H1 (cell line): Measurements from ENCODE around the gene MRFAP1L1. TPM values are rescaled to one million over a fixed set of nuclear protein-coding genes. Genes with fewer than 3 reads are reported as not detected.

Source experiments
- CTCF ChIA-PET: fragments of 300-600 bp; sonication (Branson Sonifier 250); formaldehyde crosslinking; loops from one replicate; lab custom pipeline; 2021; ENCODE audit not compliant: partially characterized antibody; lab: Charles Lee
- POLR2A ChIA-PET: fragments of 300-600 bp; sonication (Branson Sonifier 250); formaldehyde crosslinking; loops from one replicate; lab custom pipeline; 2021; ENCODE audit warnings: inconsistent platforms; ENCODE audit not compliant: partially characterized antibody; lab: Charles Lee
- DNase-seq, 2 experiments: peaks; one replicate each; pipeline versions ENCODE4 v3.0.0 to v3.0.0-alpha.2; 2010 to 2022; ENCODE audit warnings: low spot score in 2 of 2, low read depth in 1 of 2, mixed read lengths in 1 of 2
- FAIRE-seq: peaks from 2 replicates; lab custom pipeline; 2011; peaks lifted over from hg19 to GRCh38; lab: Jason Lieb, UNC
- H2AFZ ChIP-seq: 2 replicates; pipeline ENCODE4 v1.8.1; 2012; ENCODE audit warnings: low read length, inconsistent platforms
- H2AK5ac ChIP-seq: 2 replicates; pipeline ENCODE4 v1.6.1; 2013; ENCODE audit warnings: low read depth, low read length
- H2BK120ac ChIP-seq: replicated peaks from 2 replicates; pipeline ENCODE3; 2013; ENCODE audit warnings: low read depth, low read length, inconsistent platforms
- H2BK12ac ChIP-seq: 2 replicates; pipeline ENCODE4 v1.6.1; 2013; ENCODE audit warnings: low read depth, low read length
- H2BK15ac ChIP-seq: 2 replicates; pipeline ENCODE4 v1.6.1; 2013; ENCODE audit warnings: low read length
- H2BK20ac ChIP-seq: 2 replicates; pipeline ENCODE4 v1.6.1; 2013; ENCODE audit warnings: low read length
- H2BK5ac ChIP-seq: 2 replicates; pipeline ENCODE4 v1.6.1; 2013; ENCODE audit warnings: low read depth, low read length
- H3K14ac ChIP-seq: 2 replicates; pipeline ENCODE4 v1.6.1; 2013; ENCODE audit warnings: inconsistent platforms; ENCODE audit not compliant: insufficient read length
- H3K18ac ChIP-seq: 2 replicates; pipeline ENCODE4 v1.6.1; 2013; ENCODE audit warnings: low read length; ENCODE audit errors: extremely low read depth
- H3K23ac ChIP-seq: 2 replicates; pipeline ENCODE4 v1.6.1; 2013; ENCODE audit warnings: inconsistent platforms; ENCODE audit not compliant: insufficient read length
- H3K23me2 ChIP-seq: 2 replicates; pipeline ENCODE4 v1.6.1; 2013; ENCODE audit warnings: low read depth, low read length
- H3K27ac ChIP-seq: 2 replicates; pipeline ENCODE4 v1.6.1; 2011; ENCODE audit warnings: low read depth, low read length, inconsistent platforms
- H3K27me3 ChIP-seq, 4 experiments: replicated peaks in 1 of 4; 1 replicate in 1 of 4; 2 replicates in 3 of 4; pipeline versions ENCODE4 v1.6.1 to v1.8.1; 2011 to 2013; ENCODE audit warnings: low read length in 3 of 4, mild to moderate bottlenecking in 3 of 4, inconsistent platforms in 2 of 4, mixed read lengths in 2 of 4, moderate library complexity in 1 of 4; ENCODE audit not compliant: control insufficient read depth in 3 of 4, insufficient read depth in 3 of 4; ENCODE audit errors: extremely low read depth in 1 of 4
- H3K36me3 ChIP-seq, 4 experiments: 2 replicates each; pipeline versions ENCODE4 v1.6.1 to v1.8.1; 2011 to 2013; ENCODE audit warnings: mild to moderate bottlenecking in 4 of 4, low read length in 3 of 4, moderate library complexity in 2 of 4, control low read depth in 1 of 4, inconsistent platforms in 1 of 4; ENCODE audit not compliant: insufficient read depth in 4 of 4, control insufficient read depth in 2 of 4
- H3K4ac ChIP-seq: replicated peaks from 2 replicates; pipeline ENCODE3; 2013; ENCODE audit warnings: low read length, low read depth, mixed read lengths, inconsistent platforms; ENCODE audit not compliant: insufficient read length
- H3K4me1 ChIP-seq, 4 experiments: replicated peaks in 1 of 4; 1 replicate in 1 of 4; 2 replicates in 3 of 4; pipeline versions ENCODE4 v1.6.1 to v1.8.1; 2011 to 2013; ENCODE audit warnings: low read length in 3 of 4, inconsistent platforms in 2 of 4, mixed read lengths in 1 of 4; ENCODE audit not compliant: insufficient read depth in 4 of 4, control insufficient read depth in 3 of 4
- H3K4me2 ChIP-seq, 2 experiments: 2 replicates each; pipeline versions ENCODE4 v1.6.1 to v1.8.1; 2011 to 2013; ENCODE audit warnings: low read depth in 2 of 2, low read length in 2 of 2, control low read depth in 1 of 2, inconsistent platforms in 1 of 2, mild to moderate bottlenecking in 1 of 2; ENCODE audit not compliant: insufficient read depth in 1 of 2
- H3K4me3 ChIP-seq, 4 experiments: fragments of 200-600, 300-600 bp in 1 of 4; sonication (generic), shearing (Covaris generic), sonication (Bioruptor Twin) in 1 of 4; 2 replicates each; pipeline versions ENCODE4 v1.5.1 to v1.8.1; 2011 to 2016; ENCODE audit warnings: low read length in 4 of 4, low read depth in 3 of 4, control low read depth in 2 of 4, inconsistent platforms in 2 of 4, mild to moderate bottlenecking in 2 of 4, mixed read lengths in 1 of 4, moderate library complexity in 1 of 4; ENCODE audit not compliant: insufficient read depth in 2 of 4; ENCODE audit errors: extremely low read depth in 1 of 4
- H3K56ac ChIP-seq: replicated peaks from 2 replicates; pipeline ENCODE3; 2013; ENCODE audit warnings: low read depth, mild to moderate bottlenecking, mixed read lengths, low read length, inconsistent platforms; ENCODE audit not compliant: insufficient read length
- H3K79me1 ChIP-seq: 2 replicates; pipeline ENCODE4 v1.6.1; 2013; ENCODE audit warnings: low read depth, low read length, control low read depth
- H3K79me2 ChIP-seq, 2 experiments: 2 replicates each; pipeline versions ENCODE4 v1.6.1 to v1.8.1; 2012 to 2013; ENCODE audit warnings: low read length in 2 of 2, mild to moderate bottlenecking in 2 of 2, inconsistent platforms in 1 of 2; ENCODE audit not compliant: insufficient read depth in 2 of 2, control insufficient read depth in 1 of 2
- H3K9ac ChIP-seq, 4 experiments: replicated peaks in 1 of 4; 1 replicate in 1 of 4; 2 replicates in 3 of 4; pipeline versions ENCODE4 v1.6.1 to v1.8.1; 2011 to 2013; ENCODE audit warnings: low read depth in 3 of 4, low read length in 3 of 4, control low read depth in 2 of 4, mild to moderate bottlenecking in 2 of 4, moderate library complexity in 2 of 4, inconsistent platforms in 1 of 4; ENCODE audit errors: extremely low read depth in 1 of 4
- H3K9me3 ChIP-seq, 2 experiments: 2 replicates each; pipeline versions ENCODE4 v1.6.1 to v1.8.1; 2012 to 2013; ENCODE audit warnings: mild to moderate bottlenecking in 2 of 2, moderate library complexity in 2 of 2, control low read depth in 1 of 2, inconsistent platforms in 1 of 2, low read depth in 1 of 2, low read length in 1 of 2, mixed read lengths in 1 of 2; ENCODE audit not compliant: insufficient read depth in 2 of 2
- H4K20me1 ChIP-seq, 2 experiments: replicated peaks in 1 of 2; 2 replicates each; pipeline versions ENCODE3 to v1.8.1; 2011 to 2013; ENCODE audit warnings: inconsistent platforms in 2 of 2, low read length in 2 of 2, mild to moderate bottlenecking in 1 of 2; ENCODE audit not compliant: insufficient read depth in 2 of 2, control insufficient read depth in 1 of 2
- H4K5ac ChIP-seq: 2 replicates; pipeline ENCODE4 v1.6.1; 2013; ENCODE audit warnings: low read length, low read depth, mixed read lengths, inconsistent platforms; ENCODE audit not compliant: insufficient read length
- H4K8ac ChIP-seq: 2 replicates; pipeline ENCODE4 v1.8.0; 2013; ENCODE audit warnings: mild to moderate bottlenecking, moderate library complexity, low read length, inconsistent platforms; ENCODE audit not compliant: insufficient read depth; ENCODE audit errors: extremely low read depth
- H4K91ac ChIP-seq: replicated peaks from 2 replicates; pipeline ENCODE3; 2013; ENCODE audit warnings: low read length, mixed read lengths, inconsistent platforms; ENCODE audit not compliant: insufficient read length
- SUZ12 ChIP-seq: fragments of 200-600 bp; sonication (generic); IDR thresholded peaks from 2 replicates; pipeline ENCODE4 v1.6.1; 2012; ENCODE audit warnings: mild to moderate bottlenecking, inconsistent platforms, low read length, moderate library complexity, mixed read lengths
- WGBS, 2 experiments: shearing (Covaris generic) in 1 of 2; methylation state at CpG; one replicate each; pipeline versions ENCODE4 v1.1.6 to v1.1.7; 2013 to 2015; ENCODE audit warnings: low lambda C conversion rate in 2 of 2, mixed read lengths in 2 of 2, inconsistent platforms in 1 of 2, low coverage in 1 of 2, missing lambda C conversion rate in 1 of 2; ENCODE audit not compliant: insufficient replicate concordance in 2 of 2, insufficient coverage in 1 of 2, insufficient read length in 1 of 2; ENCODE audit errors: extremely low coverage in 1 of 2, missing lambda C conversion rate in 1 of 2; 5-methylcytosine and 5-hydroxymethylcytosine counted together
- polyA plus RNA-seq, 7 experiments: library from polyadenylated mRNA; depleted of rRNA in 3 of 7; stranded (reverse) in 5 of 7; unstranded in 2 of 7; fragments of >200 nt in 5 of 7; fragments of 200-250 nt in 2 of 7; gene quantifications; 1 replicate in 5 of 7; 2 replicates in 1 of 7; 4 replicates in 1 of 7; pipeline versions ENCODE4 v1.2.1 to v1.2.3, GENCODE V29; 2011 to 2013; ENCODE audit warnings: missing spikeins in 2 of 7, mixed read lengths in 2 of 7
- total RNA-seq: library from RNA; stranded (reverse); fragmentation: NEBNext Ultra II Directional; extraction: Animal tissue kit (Norgen Biotek cat#: 25700); gene quantifications from 2 replicates; pipeline ENCODE4 v1.2.1, GENCODE V29; 2021

MRFAP1L1 gene
- total and polyA plus RNA-seq, 2 of the 8 experiments (the other 6 are each of a cell fraction or from before 2014, with no cell fraction given): 26.8 to 54.3 TPM

DNA sequence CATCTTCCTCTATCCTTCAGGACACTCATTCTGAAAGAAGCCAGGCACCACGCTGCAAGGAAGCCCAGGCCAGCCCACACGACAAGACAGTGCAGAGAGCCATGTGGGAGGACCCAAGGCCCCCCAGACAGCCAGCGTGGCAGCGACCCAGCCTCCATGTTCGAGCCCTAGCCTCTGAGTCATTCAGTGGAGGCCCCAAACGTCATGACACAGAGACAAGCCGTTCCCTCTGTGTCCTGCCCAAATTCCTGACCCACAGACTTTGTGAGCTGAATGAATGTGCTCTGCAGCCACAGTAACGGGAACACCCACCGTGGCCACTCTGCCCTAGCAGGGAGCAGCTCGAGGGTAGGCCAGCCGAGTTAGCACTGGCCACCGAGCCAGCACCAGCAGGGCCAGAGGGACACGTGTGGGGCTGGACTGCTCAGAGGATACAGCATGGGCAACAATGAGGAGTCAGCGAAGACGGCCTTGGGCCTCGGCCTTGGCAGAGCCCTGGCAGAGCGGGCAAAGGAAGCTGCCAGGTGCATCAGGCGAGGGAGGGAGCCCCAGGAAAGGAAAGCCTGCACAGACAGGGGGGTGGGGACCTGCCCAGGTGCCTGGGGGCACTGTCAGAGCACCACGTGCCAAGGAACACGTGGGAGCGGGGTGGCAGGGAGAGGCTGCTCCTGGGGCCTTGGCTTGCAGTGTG, 14.9 kb upstream of the MRFAP1L1 start:
- DNase-seq (no peak), FAIRE-seq (no peak)
- Histone ChIP-seq H3K4ac (no peak overlapping the region), H2BK5ac (no peak overlapping the region), H3K14ac (no peak overlapping the region), H2AFZ (no peak overlapping the region), H3K4me1 (peaks cover 0 to 13% (median 6%) of the 10 kb centered on the region in 4 experiments; a peak in 5 of 7 replicates), H2BK120ac (no peak overlapping the region), H3K18ac (no peak overlapping the region), H3K9ac (no peak overlapping the region), H3K27ac (no peak overlapping the region), H2BK15ac (no peak overlapping the region), H2BK20ac (no peak overlapping the region), H3K4me2 (no peak overlapping the region), H2BK12ac (no peak overlapping the region), H3K4me3 (no peak overlapping the region), H3K79me1 (no peaks in the 10 kb centered on the region), H4K5ac (no peak overlapping the region), H4K8ac (no peak overlapping the region; the same call in 1 of the 2 replicates), H3K23ac (no peak overlapping the region), H3K23me2 (peaks cover 9% of the 10 kb centered on the region), H3K36me3 (no peaks in the 10 kb centered on the region; a peak in 1 of 8 replicates), H3K56ac (no peak overlapping the region), H3K27me3 (no peaks in the 10 kb centered on the region), H3K9me3 (no peaks in the 10 kb centered on the region), H2AK5ac (no peak overlapping the region), H4K91ac (no peak overlapping the region), H4K20me1 (peaks cover 0 to 6% of the 10 kb centered on the region in 2 experiments), H3K79me2 (no peaks in the 10 kb centered on the region)
- ChIA-PET POLR2A (no interaction called here), CTCF (interaction anchor here (11.1 kb wide), 1 partner anchor 150 kb away, joined by 182 read pairs; no protein-coding TSS in a partner anchor)
- 93% methylated on average over 21 of the region's 21 CpGs; no CpG with 5 or more reads in 1 of the 2 experiments for WGBS, 2 experiments
- no peak for TF ChIP-seq SUZ12
